Trophoblast cell (in vitro differentiated cells and primary cell): Measurements from ENCODE around the gene RASGEF1C.

Source experiments
- DNase-seq, 2 donors: peaks; one replicate each; pipeline ENCODE4 v3.0.0-alpha.2; 2016
- H2AFZ ChIP-seq: 2 replicates; pipeline ENCODE4 v1.6.1; 2013; ENCODE audit warnings: low read length, moderate library complexity, mild to moderate bottlenecking; ENCODE audit not compliant: insufficient read depth, poor library complexity
- H2AK5ac ChIP-seq: 2 replicates; pipeline ENCODE4 v1.6.1; 2013; ENCODE audit warnings: mild to moderate bottlenecking, low read length
- H2BK120ac ChIP-seq: 2 replicates; pipeline ENCODE4 v1.6.1; 2013; ENCODE audit warnings: low read length, mild to moderate bottlenecking, moderate library complexity; ENCODE audit not compliant: insufficient read depth, poor library complexity
- H2BK12ac ChIP-seq: 2 replicates; pipeline ENCODE4 v1.6.1; 2013; ENCODE audit warnings: mild to moderate bottlenecking, low read length, moderate library complexity
- H2BK5ac ChIP-seq: 2 replicates; pipeline ENCODE4 v1.6.1; 2013; ENCODE audit warnings: low read length, low read depth, moderate library complexity, mild to moderate bottlenecking; ENCODE audit not compliant: poor library complexity
- H3K14ac ChIP-seq: 2 replicates; pipeline ENCODE4 v1.6.1; 2013; ENCODE audit warnings: mild to moderate bottlenecking, low read length
- H3K18ac ChIP-seq: 2 replicates; pipeline ENCODE4 v1.6.1; 2013; ENCODE audit warnings: mild to moderate bottlenecking, low read length
- H3K23ac ChIP-seq: 2 replicates; pipeline ENCODE4 v1.6.1; 2013; ENCODE audit warnings: low read length
- H3K27ac ChIP-seq: 2 replicates; pipeline ENCODE4 v1.5.1; 2013; ENCODE audit warnings: low read depth, mild to moderate bottlenecking, inconsistent platforms, low read length, moderate library complexity
- H3K27me3 ChIP-seq: 2 replicates; pipeline ENCODE4 v1.6.1; 2013; ENCODE audit warnings: inconsistent platforms, mild to moderate bottlenecking, low read length, moderate library complexity; ENCODE audit not compliant: insufficient read depth
- H3K36me3 ChIP-seq, 2 experiments: 1 replicate in 1 of 2; 2 replicates in 1 of 2; pipeline ENCODE4 v1.6.1; 2013; ENCODE audit warnings: low read length in 2 of 2, mild to moderate bottlenecking in 2 of 2, moderate library complexity in 1 of 2; ENCODE audit not compliant: insufficient read depth in 2 of 2, control insufficient read depth in 1 of 2
- H3K4ac ChIP-seq: 2 replicates; pipeline ENCODE4 v1.6.1; 2013; ENCODE audit warnings: low read depth, mild to moderate bottlenecking, low read length, moderate library complexity
- H3K4me1 ChIP-seq, 2 experiments: 1 replicate in 1 of 2; 2 replicates in 1 of 2; pipeline ENCODE4 v1.6.1; 2013; ENCODE audit warnings: low read length in 2 of 2, mild to moderate bottlenecking in 2 of 2, moderate library complexity in 1 of 2; ENCODE audit not compliant: insufficient read depth in 2 of 2, control insufficient read depth in 1 of 2
- H3K4me2 ChIP-seq: 2 replicates; pipeline ENCODE4 v1.6.1; 2013; ENCODE audit warnings: inconsistent platforms, mild to moderate bottlenecking, low read length, moderate library complexity
- H3K4me3 ChIP-seq: 2 replicates; pipeline ENCODE4 v1.5.1; 2013; ENCODE audit warnings: mild to moderate bottlenecking, low read depth, low read length, inconsistent platforms
- H3K79me1 ChIP-seq: one replicate; pipeline ENCODE4 v1.6.1; 2013; ENCODE audit warnings: low read length
- H3K79me2 ChIP-seq: 2 replicates; pipeline ENCODE4 v1.6.1; 2013; ENCODE audit warnings: low read length, mild to moderate bottlenecking; ENCODE audit not compliant: control insufficient read depth, insufficient read depth, poor library complexity
- H3K9ac ChIP-seq: 2 replicates; pipeline ENCODE4 v1.6.1; 2013; ENCODE audit warnings: mild to moderate bottlenecking, low read length
- H3K9me3 ChIP-seq: 2 replicates; pipeline ENCODE4 v1.6.1; 2013; ENCODE audit warnings: low read depth, mild to moderate bottlenecking, control low read depth, inconsistent platforms, low read length; ENCODE audit not compliant: insufficient read depth
- H4K12ac ChIP-seq: 2 replicates; pipeline ENCODE4 v1.6.1; 2013; ENCODE audit warnings: low read depth, mild to moderate bottlenecking, low read length, moderate library complexity
- H4K8ac ChIP-seq: 2 replicates; pipeline ENCODE4 v1.6.1; 2013; ENCODE audit warnings: low read depth, mild to moderate bottlenecking, low read length, moderate library complexity
- H4K91ac ChIP-seq: one replicate; pipeline ENCODE4 v1.6.1; 2013; ENCODE audit warnings: low read depth, mild to moderate bottlenecking, low read length, moderate library complexity
- WGBS: extraction: QIAGEN DNeasy Blood & Tissue Kit; methylation state at CpG from one replicate; pipeline ENCODE4 v1.1.7; 2013; ENCODE audit warnings: missing lambda C conversion rate; ENCODE audit not compliant: insufficient read length, insufficient coverage; ENCODE audit errors: extremely low coverage; 5-methylcytosine and 5-hydroxymethylcytosine counted together

The RASGEF1C gene

DNA sequence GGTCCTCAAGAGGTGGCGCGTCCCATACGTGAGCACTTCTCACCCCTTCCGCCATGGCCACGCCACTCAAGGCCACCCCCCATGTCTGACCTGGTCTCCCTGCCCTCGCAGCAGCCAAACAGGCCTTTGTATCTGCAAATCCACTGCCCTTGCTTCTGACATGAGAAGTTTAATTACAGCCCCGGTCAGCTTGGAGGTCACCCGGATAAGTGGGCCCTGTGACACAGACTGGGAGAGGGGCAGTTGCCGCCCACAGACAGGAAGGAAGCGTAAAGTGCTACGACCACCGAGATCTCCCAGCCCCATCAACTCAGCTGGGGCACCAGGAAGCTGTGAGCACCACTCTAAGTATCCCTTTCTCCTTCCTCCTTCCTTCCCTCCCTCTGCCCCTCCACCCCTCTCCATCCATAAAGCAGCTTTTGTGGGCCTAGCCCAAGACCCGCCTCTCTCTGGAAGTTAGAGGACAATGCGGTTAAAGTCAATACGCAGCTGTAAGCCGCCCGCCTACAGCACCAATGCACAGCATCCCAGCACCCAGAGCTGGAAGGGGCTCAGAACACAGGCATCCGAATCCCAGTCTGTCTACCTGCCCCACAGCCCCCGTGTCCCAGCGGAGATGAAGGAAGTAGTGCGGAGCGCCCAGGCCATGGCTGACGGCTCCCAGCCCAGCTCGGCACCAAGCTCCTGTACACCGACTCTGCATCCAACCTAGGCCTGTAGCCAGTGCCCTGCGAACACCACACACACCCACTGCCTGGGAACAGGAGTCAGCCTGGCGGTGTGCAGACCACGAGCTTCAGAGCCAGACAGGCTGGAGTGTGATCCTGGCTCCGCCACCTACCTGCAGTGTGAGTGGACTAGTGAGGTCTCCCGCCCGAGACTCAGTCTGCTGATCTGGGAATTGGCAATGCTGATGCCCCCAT, 92.7 kb downstream of the RASGEF1C start:
- WGBS = no CpG with 5 or more reads among the region's 31 CpGs
- Histone ChIP-seq H3K9me3 (peaks cover 2% of the 10 kb centered on the region), H3K79me2 (no peaks in the 10 kb centered on the region)

GRCh38 chr5:180115326-180116076, 93.5 kb downstream of the RASGEF1C start:
- Histone ChIP-seq H3K4me2 (no peak overlapping the region), H2BK12ac (no peak overlapping the region), H3K23ac (no peak overlapping the region), H4K12ac (no peak overlapping the region), H3K9ac (no peak overlapping the region), H3K18ac (no peak overlapping the region), H4K8ac (no peak overlapping the region), H3K36me3 (no peaks in the 10 kb centered on the region), H3K4me3 (no peak overlapping the region), H3K27ac (no peak overlapping the region), H4K91ac (no peak overlapping the region), H2AFZ (no peak overlapping the region), H3K27me3 (no peaks in the 10 kb centered on the region), H3K4ac (no peak overlapping the region), H2BK5ac (no peak overlapping the region), H3K4me1 (no peaks in the 10 kb centered on the region), H3K79me2 (no peaks in the 10 kb centered on the region), H3K79me1 (no peaks in the 10 kb centered on the region), H2AK5ac (no peak overlapping the region), H2BK120ac (no peak overlapping the region), H3K14ac (no peak overlapping the region), H3K9me3 (no peaks in the 10 kb centered on the region)
- no CpG with 5 or more reads among the region's 14 CpGs for WGBS
- no peak for DNase-seq

More for the DNA sequence above, 92.7 kb downstream of the RASGEF1C start:
- H2BK120ac ChIP-seq = no peak overlapping the region
- H3K14ac ChIP-seq = no peak overlapping the region
- H3K4ac ChIP-seq = no peak overlapping the region
- H2BK5ac ChIP-seq = no peak overlapping the region
- H3K27ac ChIP-seq = no peak overlapping the region
- no peak overlapping the region for H2AFZ ChIP-seq
- H3K36me3 ChIP-seq = no peaks in the 10 kb centered on the region
- H3K23ac ChIP-seq = no peak overlapping the region
- H2AK5ac ChIP-seq = no peak overlapping the region
- H3K4me3 ChIP-seq = no peak overlapping the region
- H3K27me3 ChIP-seq = no peaks in the 10 kb centered on the region
- H3K18ac ChIP-seq = no peak overlapping the region
- H4K8ac ChIP-seq = no peak overlapping the region
- no peak overlapping the region for H3K9ac ChIP-seq
- no peak overlapping the region for H4K91ac ChIP-seq
- no peak overlapping the region for H3K4me2 ChIP-seq
- H4K12ac ChIP-seq = no peak overlapping the region
- no peaks in the 10 kb centered on the region for H3K79me1 ChIP-seq
- DNase-seq = no peak
- no peaks in the 10 kb centered on the region for H3K4me1 ChIP-seq
- H2BK12ac ChIP-seq = no peak overlapping the region

GRCh38 chr5:180114304-180115003, 94.6 kb downstream of the RASGEF1C start:
- no peak overlapping the region for H4K8ac ChIP-seq

DNA sequence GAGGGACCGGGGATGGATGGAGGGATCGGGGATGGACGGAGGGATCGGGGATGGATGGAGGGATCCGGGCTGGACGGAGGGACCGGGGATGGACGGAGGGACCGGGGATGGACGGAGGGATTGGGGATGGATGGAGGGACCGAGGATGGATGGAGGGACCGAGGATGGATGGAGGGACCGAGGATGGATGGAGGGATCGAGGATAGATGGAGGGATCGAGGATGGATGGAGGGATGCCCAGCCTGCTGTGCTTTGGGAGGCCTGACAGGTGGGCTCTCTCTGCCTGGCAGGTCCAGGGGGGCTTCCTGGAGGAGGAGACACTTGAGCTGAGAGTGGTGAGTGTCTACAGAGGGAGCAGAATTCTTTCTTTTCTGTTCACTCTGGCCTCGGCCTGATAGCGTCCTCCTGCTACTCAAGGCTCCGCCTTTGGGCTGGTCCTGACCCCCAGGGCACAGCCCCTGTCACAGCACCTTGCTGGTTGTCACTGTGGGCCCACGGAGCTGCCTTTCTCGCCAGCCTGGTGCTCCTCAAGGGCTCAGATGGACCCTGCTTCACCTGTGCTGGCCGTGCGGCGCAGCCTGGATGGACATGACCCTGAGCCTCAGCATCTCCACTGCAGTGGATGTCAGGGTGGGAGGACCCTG, 95.2 kb downstream of the RASGEF1C start:
- no peak overlapping the region for H3K23ac ChIP-seq
- no peak overlapping the region for H3K14ac ChIP-seq
- no peak overlapping the region for H4K8ac ChIP-seq
- no peaks in the 10 kb centered on the region for H3K9me3 ChIP-seq
- no peak for DNase-seq
- H3K27me3 ChIP-seq = no peaks in the 10 kb centered on the region
- H2AFZ ChIP-seq = no peak overlapping the region
- H3K4me2 ChIP-seq = no peak overlapping the region
- no peaks in the 10 kb centered on the region for H3K36me3 ChIP-seq
- H3K4me1 ChIP-seq = no peaks in the 10 kb centered on the region
- H4K12ac ChIP-seq = no peak overlapping the region
- H3K27ac ChIP-seq = no peak overlapping the region
- H3K4ac ChIP-seq = no peak overlapping the region
- H3K4me3 ChIP-seq = no peak overlapping the region
- no peak overlapping the region for H4K91ac ChIP-seq
- H2BK120ac ChIP-seq = no peak overlapping the region
- no peak overlapping the region for H3K9ac ChIP-seq
- no peak overlapping the region for H2AK5ac ChIP-seq
- H3K79me1 ChIP-seq = no peaks in the 10 kb centered on the region
- 100% methylated on average over 2 of the region's 23 CpGs for WGBS
- no peaks in the 10 kb centered on the region for H3K79me2 ChIP-seq
- no peak overlapping the region for H3K18ac ChIP-seq
- H2BK12ac ChIP-seq = no peak overlapping the region
- no peak overlapping the region for H2BK5ac ChIP-seq

More at GRCh38 chr5:180114304-180115003, 94.6 kb downstream of the RASGEF1C start:
- H3K4ac ChIP-seq = no peak overlapping the region
- no peak overlapping the region for H2BK12ac ChIP-seq
- H3K9ac ChIP-seq = no peak overlapping the region
- no peak overlapping the region for H2BK120ac ChIP-seq
- no peak overlapping the region for H3K18ac ChIP-seq
- H3K27ac ChIP-seq = no peak overlapping the region
- no peak overlapping the region for H2AK5ac ChIP-seq
- no peaks in the 10 kb centered on the region for H3K79me1 ChIP-seq
- no peaks in the 10 kb centered on the region for H3K9me3 ChIP-seq
- H2AFZ ChIP-seq = no peak overlapping the region
- H3K4me3 ChIP-seq = no peak overlapping the region
- H2BK5ac ChIP-seq = no peak overlapping the region
- H3K27me3 ChIP-seq = no peaks in the 10 kb centered on the region
- no peak overlapping the region for H3K14ac ChIP-seq
- H3K23ac ChIP-seq = no peak overlapping the region
- H3K4me2 ChIP-seq = no peak overlapping the region
- no peaks in the 10 kb centered on the region for H3K79me2 ChIP-seq
- DNase-seq = no peak
- H3K36me3 ChIP-seq = no peaks in the 10 kb centered on the region
- no peak overlapping the region for H4K91ac ChIP-seq
- no CpG with 5 or more reads among the region's 23 CpGs for WGBS
- no peak overlapping the region for H4K12ac ChIP-seq
- H3K4me1 ChIP-seq = no peaks in the 10 kb centered on the region
